HepG2 (cell line): ENCODE data around the gene FLAD1. TPM values are rescaled to one million over a fixed set of nuclear protein-coding genes. Genes with fewer than 3 reads are reported as not detected.

ENCODE experiments used
- ARHGAP35 ChIP-seq: sonication (generic); formaldehyde crosslinking; IDR thresholded peaks from 2 replicates; pipeline ENCODE4 v1.9.0; 2022; ENCODE audit warnings: mild to moderate bottlenecking, inconsistent platforms, moderate library complexity, missing genetic modification reagents, borderline replicate concordance
- DBP ChIP-seq: sonication (generic); formaldehyde crosslinking; IDR thresholded peaks from 2 replicates; pipeline ENCODE4 v1.4.0; 2020; ENCODE audit warnings: missing genetic modification reagents; ENCODE audit errors: not compliant biosample characterization
- E2F1 ChIP-seq: sonication (generic); formaldehyde crosslinking; IDR thresholded peaks from 2 replicates; pipeline ENCODE4 v1.5.0; 2020; ENCODE audit warnings: missing genetic modification reagents
- E2F5 ChIP-seq: sonication (generic); formaldehyde crosslinking; conservative IDR thresholded peaks from 2 replicates; pipeline ENCODE4 v1.4.0; 2020; ENCODE audit warnings: missing genetic modification reagents
- FUBP1 ChIP-seq: sonication (generic); formaldehyde crosslinking; IDR thresholded peaks from 2 replicates; pipeline ENCODE4 v1.5.1; 2020; ENCODE audit warnings: missing genetic modification reagents, mild to moderate bottlenecking, borderline replicate concordance
- KDM6A ChIP-seq: IDR thresholded peaks from 2 replicates; pipeline ENCODE4 v1.6.1; 2016; ENCODE audit warnings: low read depth
- MXD4 ChIP-seq: IDR thresholded peaks from 2 replicates; pipeline ENCODE4 v1.6.1; 2016; ENCODE audit warnings: mild to moderate bottlenecking, missing biosample characterization, missing genetic modification reagents
- NFAT5 ChIP-seq: sonication (generic); formaldehyde crosslinking; IDR thresholded peaks from 2 replicates; pipeline ENCODE4 v1.4.0; 2020; ENCODE audit warnings: missing genetic modification reagents
- PHB2 ChIP-seq: fragments of 450-650 bp; IDR thresholded peaks from 2 replicates; pipeline ENCODE4 v1.6.1; 2018; ENCODE audit not compliant: partially characterized antibody
- PHF5A ChIP-seq: IDR thresholded peaks from one replicate; pipeline ENCODE4 v1.6.1; 2018; ENCODE audit warnings: low read depth, missing genetic modification reagents; ENCODE audit not compliant: unreplicated experiment
- PRDM15 ChIP-seq: sonication (generic); formaldehyde crosslinking; IDR thresholded peaks from 2 replicates; pipeline ENCODE4 v1.4.0; 2020; ENCODE audit warnings: missing genetic modification reagents
- SIX1 ChIP-seq: sonication (generic); formaldehyde crosslinking; IDR thresholded peaks from 2 replicates; pipeline ENCODE4 v1.4.0; 2020; ENCODE audit warnings: missing genetic modification reagents, borderline replicate concordance
- ZNF337 ChIP-seq: sonication (generic); formaldehyde crosslinking; IDR thresholded peaks from 2 replicates; pipeline ENCODE4 v1.5.1; 2020; ENCODE audit warnings: missing genetic modification reagents, low read depth, mild to moderate bottlenecking, borderline replicate concordance
- ZNF850 ChIP-seq: sonication (generic); formaldehyde crosslinking; conservative IDR thresholded peaks from 2 replicates; pipeline ENCODE4 v1.9.0; 2021; ENCODE audit warnings: mild to moderate bottlenecking, missing genetic modification reagents
- polyA plus RNA-seq, 8 experiments: library from polyadenylated mRNA; depleted of rRNA in 3 of 8; stranded (reverse) in 7 of 8; unstranded in 1 of 8; fragments of >200 nt; fragmentation: Illumina TruSeq in 4 of 8; extraction: Trizol in 4 of 8; gene quantifications; 2 replicates each; pipeline versions ENCODE4 v1.2.1 to v1.2.3, GENCODE V29; 2011 to 2016; ENCODE audit warnings: low read depth in 4 of 8, missing spikeins in 1 of 8, mixed read lengths in 1 of 8; ENCODE audit not compliant: insufficient read depth in 1 of 8
- total RNA-seq, 5 experiments: library from RNA; depleted of rRNA; stranded (reverse); fragments of >200 nt; fragmentation: Illumina TruSeq; extraction: Trizol; gene quantifications; 2 replicates each; pipeline ENCODE4 v1.2.3, GENCODE V29; 2016; ENCODE audit warnings: low read depth in 1 of 5

FLAD1 gene
- total and polyA plus RNA-seq, 2 of the 13 experiments (the other 11 are each of a cell fraction or from before 2014, with no cell fraction given): 25.9 to 32.8 TPM

- peak; percentile 34; the same call in 1 of the 2 replicates for TF ChIP-seq SIX1 (CRISPR knock-in tag)
- no peak for TF ChIP-seq DBP (CRISPR knock-in tag)
- no peak for TF ChIP-seq PHB2
- no peak for TF ChIP-seq ZNF850 (CRISPR knock-in tag)
- TF ChIP-seq KDM6A: peak; percentile 68; the same call in 1 of the 2 replicates
- no peak for TF ChIP-seq NFAT5 (CRISPR knock-in tag)
- no peak for TF ChIP-seq PHF5A (CRISPR knock-in tag)
- TF ChIP-seq ARHGAP35 (CRISPR knock-in tag): no peak
- TF ChIP-seq MXD4 (CRISPR knock-in tag): peak; percentile 61; the same call in 1 of the 2 replicates
- TF ChIP-seq FUBP1 (CRISPR knock-in tag): no peak
- TF ChIP-seq E2F1 (CRISPR knock-in tag): peak; percentile 60; the same call in 1 of the 2 replicates
- no peak for TF ChIP-seq ZNF337 (CRISPR knock-in tag)
- TF ChIP-seq E2F5 (CRISPR knock-in tag): peak; percentile 16; the same call in 1 of the 2 replicates
- peak; percentile 99 for TF ChIP-seq PRDM15 (CRISPR knock-in tag)
These were observed 17.7 kb downstream of the FLAD1 start (continued) for GRCh38 chr1:155000726-155001424.
